GM12878 (cell line): ENCODE results near the gene ZNF169.

Experiments used
- EP300 ChIP-seq, 2 experiments: fragments of 150-350 bp in 1 of 2; IDR thresholded peaks; 2 replicates each; pipeline ENCODE4 v1.6.1; 2011 to 2012; ENCODE audit warnings: low read depth in 2 of 2, low read length in 2 of 2, borderline replicate concordance in 1 of 2, improper control_type of control experiment in 1 of 2, inconsistent platforms in 1 of 2; ENCODE audit not compliant: control insufficient read depth in 1 of 2
- EZH2 ChIP-seq: IDR thresholded peaks from 2 replicates; pipeline ENCODE4 v1.6.1; 2012; ENCODE audit warnings: low read depth, mild to moderate bottlenecking, control low read depth, inconsistent platforms, low read length, borderline replicate concordance; ENCODE audit not compliant: control insufficient read depth
- TF ChIP-seq, protein P1 (sequence below), 3 experiments: IDR thresholded peaks in 2 of 3; conservative IDR thresholded peaks in 1 of 3; 2 replicates each; pipeline ENCODE4 v1.5.1; 2011; ENCODE audit warnings: low read depth in 3 of 3, low read length in 3 of 3, mild to moderate bottlenecking in 3 of 3, control low read depth in 2 of 3, moderate library complexity in 2 of 3, inconsistent platforms in 1 of 3, mixed read lengths in 1 of 3; ENCODE audit not compliant: control insufficient read depth in 2 of 3, insufficient read depth in 1 of 3; ENCODE audit errors: extremely low read depth in 1 of 3

DNA sequence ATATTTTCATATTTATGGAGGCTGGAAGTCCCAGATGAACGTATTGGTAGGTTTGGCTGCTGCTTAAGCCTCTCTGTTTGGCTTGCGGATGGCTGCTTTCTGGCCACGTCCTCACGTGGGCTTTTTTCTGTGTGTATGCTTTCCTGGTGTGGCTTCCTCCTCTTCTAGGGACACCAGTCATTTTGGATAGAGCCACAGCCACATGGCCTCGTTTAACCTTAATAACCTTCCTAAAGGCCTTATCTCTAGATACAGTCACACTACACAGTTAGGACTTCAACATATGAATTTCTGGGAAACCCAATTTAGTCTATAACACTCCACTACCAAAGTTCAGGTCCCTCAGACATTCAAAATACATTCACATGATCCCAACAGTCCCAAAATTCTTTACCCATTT is 42.5 kb downstream of the ZNF169 start:
- TF ChIP-seq EP300 (IDR thresholded peaks at IDR 0.05; ENCODE audit: borderline replicate concordance in 1 of 2, control insufficient read depth in 1 of 2, low read depth in 2 of 2, low read length in 2 of 2) = no peak
- TF ChIP-seq, protein P1, sequence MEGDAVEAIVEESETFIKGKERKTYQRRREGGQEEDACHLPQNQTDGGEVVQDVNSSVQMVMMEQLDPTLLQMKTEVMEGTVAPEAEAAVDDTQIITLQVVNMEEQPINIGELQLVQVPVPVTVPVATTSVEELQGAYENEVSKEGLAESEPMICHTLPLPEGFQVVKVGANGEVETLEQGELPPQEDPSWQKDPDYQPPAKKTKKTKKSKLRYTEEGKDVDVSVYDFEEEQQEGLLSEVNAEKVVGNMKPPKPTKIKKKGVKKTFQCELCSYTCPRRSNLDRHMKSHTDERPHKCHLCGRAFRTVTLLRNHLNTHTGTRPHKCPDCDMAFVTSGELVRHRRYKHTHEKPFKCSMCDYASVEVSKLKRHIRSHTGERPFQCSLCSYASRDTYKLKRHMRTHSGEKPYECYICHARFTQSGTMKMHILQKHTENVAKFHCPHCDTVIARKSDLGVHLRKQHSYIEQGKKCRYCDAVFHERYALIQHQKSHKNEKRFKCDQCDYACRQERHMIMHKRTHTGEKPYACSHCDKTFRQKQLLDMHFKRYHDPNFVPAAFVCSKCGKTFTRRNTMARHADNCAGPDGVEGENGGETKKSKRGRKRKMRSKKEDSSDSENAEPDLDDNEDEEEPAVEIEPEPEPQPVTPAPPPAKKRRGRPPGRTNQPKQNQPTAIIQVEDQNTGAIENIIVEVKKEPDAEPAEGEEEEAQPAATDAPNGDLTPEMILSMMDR (IDR thresholded peaks at IDR 0.05 in 2 of 3, conservative IDR thresholded peaks at IDR 0.05 in 1 of 3; ENCODE audit: control insufficient read depth in 2 of 3, extremely low read depth in 1 of 3, insufficient read depth in 1 of 3, low read depth in 3 of 3, low read length in 3 of 3) = no peak
- TF ChIP-seq EZH2 = no peak
